Measurements from ENCODE around the gene FURIN. TPM values are rescaled to one million over a fixed set of nuclear protein-coding genes. Genes with fewer than 3 reads are reported as not detected.

Gene FURIN
- total RNA-seq, 1 donor from 2014 or later: 432 TPM

Other genes with a start within 250 kb of the FURIN start
- 64.1 and 66.4 TPM in 2 replicates for gene BLM, start 151.2 kb upstream of the FURIN start, total RNA-seq
- 32.5 and 33.7 TPM in 2 replicates for gene FES, start 15.9 kb downstream of the FURIN start, total RNA-seq
- gene MAN2A2, start 34.7 kb downstream of the FURIN start, total RNA-seq: 196 and 206 TPM in 2 replicates
- 36.3 and 39.9 TPM in 2 replicates for gene HDDC3, start 64.0 kb downstream of the FURIN start, total RNA-seq
- 66.9 and 67.0 TPM in 2 replicates for gene UNC45A, start 66.7 kb downstream of the FURIN start, total RNA-seq
- gene RCCD1, start 86.3 kb downstream of the FURIN start, total RNA-seq: 28.0 and 32.3 TPM in 2 replicates
- gene PRC1, start 125.9 kb downstream of the FURIN start, total RNA-seq: 85.0 and 86.2 TPM in 2 replicates
- gene VPS33B, start 154.0 kb downstream of the FURIN start, total RNA-seq: 18.9 and 19.5 TPM in 2 replicates
- gene SV2B, start 231.7 kb downstream of the FURIN start, total RNA-seq: 0.05 and 0.07 TPM in 2 replicates